ENCODE data around the gene PRKCG. TPM values are rescaled to one million over a fixed set of nuclear protein-coding genes. Genes with fewer than 3 reads are reported as not detected.

PRKCG gene
- total and polyA plus RNA-seq, 8 donors, result 0.16 to 2.2 (median 0.28) TPM; not detected in 1

GRCh38 chr19:53936029-53936428 lies 54.0 kb downstream of the PRKCG start:
- FAIRE-seq, result no peak
- Histone ChIP-seq H3K27ac (no peak overlapping the region), H3K4me3 (no peak overlapping the region)

GRCh38 chr19:53942001-53942786 lies 60.2 kb downstream of the PRKCG start:
- Histone ChIP-seq H3K27me3 (peaks cover 0 to 16% (median 6%) of the 10 kb centered on the region in 4 donors), H3K4me1 (no peaks in the 10 kb centered on the region), H3K4me3 (no peak overlapping the region), H3K36me3 (no peaks in the 10 kb centered on the region), H3K9me3 (no peaks in the 10 kb centered on the region), H3K27ac (no peak overlapping the region)
- FAIRE-seq, result no peak
- 3 to 5% methylated on average over 42 to 55 of the region's 55 CpGs for WGBS, 2 donors
- DNase-seq, result peak in 1 of 6 donors; percentile 10
- TF ChIP-seq CTCF (IDR thresholded peaks at IDR 0.05), result no peak
- no peak for ATAC-seq
- intact Hi-C loops (cut with DNase I), result no loop called here

More at GRCh38 chr19:53936029-53936428, 54.0 kb downstream of the PRKCG start:
- no peak for TF ChIP-seq CTCF (IDR thresholded peaks at IDR 0.05)
- Histone ChIP-seq H3K36me3 (no peaks in the 10 kb centered on the region), H3K27me3 (peaks cover 0 to 6% (median 0%) of the 10 kb centered on the region in 4 donors), H3K4me1 (no peaks in the 10 kb centered on the region), H3K9me3 (no peaks in the 10 kb centered on the region)
- ATAC-seq (no peak), DNase-seq (no peak)
- intact Hi-C loops (cut with DNase I), result no loop called here
- WGBS, 2 donors, result 35 to 40% methylated on average over 7 of the region's 7 CpGs

- TF ChIP-seq CTCF (IDR thresholded peaks at IDR 0.05), result no peak
- H3K9me3 ChIP-seq, result no peaks in the 10 kb centered on the region
- H3K4me1 ChIP-seq, result no peaks in the 10 kb centered on the region
- WGBS, 2 donors, result 56 to 63% methylated on average over 4 of the region's 4 CpGs
- H3K4me3 ChIP-seq, result no peak overlapping the region
- H3K27me3 ChIP-seq, result peaks cover 0 to 20% (median 6%) of the 10 kb centered on the region in 4 donors
- H3K36me3 ChIP-seq, result no peaks in the 10 kb centered on the region
- DNase-seq (no peak), ATAC-seq (no peak), FAIRE-seq (no peak)
- intact Hi-C loops (cut with DNase I), result no loop called here
- no peak overlapping the region for H3K27ac ChIP-seq
These were observed 62.4 kb downstream of the PRKCG start for GRCh38 chr19:53944416-53944815.

- ATAC-seq, result no peak
- no peak for DNase-seq
- WGBS, 2 donors, result 60 to 70% methylated on average over 4 of the region's 4 CpGs
- TF ChIP-seq CTCF (IDR thresholded peaks at IDR 0.05), result no peak
- Histone ChIP-seq H3K27me3 (peaks cover 0 to 20% (median 6%) of the 10 kb centered on the region in 4 donors), H3K4me1 (no peaks in the 10 kb centered on the region), H3K4me3 (no peak overlapping the region), H3K27ac (no peak overlapping the region), H3K9me3 (no peaks in the 10 kb centered on the region), H3K36me3 (no peaks in the 10 kb centered on the region)
- intact Hi-C loops (cut with DNase I), result no loop called here
- no peak for FAIRE-seq
These were observed 62.9 kb downstream of the PRKCG start for GRCh38 chr19:53944933-53945332.

- 27 to 33% methylated on average over 9 of the region's 9 CpGs for WGBS, 2 donors
- no peaks in the 10 kb centered on the region for H3K9me3 ChIP-seq
- H3K27ac ChIP-seq, result no peak overlapping the region
- H3K4me3 ChIP-seq, result no peak overlapping the region
- no peak for ATAC-seq
- intact Hi-C loops (cut with DNase I), result no loop called here
- TF ChIP-seq CTCF (IDR thresholded peaks at IDR 0.05), result no peak
- no peaks in the 10 kb centered on the region for H3K36me3 ChIP-seq
- DNase-seq, result no peak
- H3K27me3 ChIP-seq, result peaks cover 0 to 20% (median 6%) of the 10 kb centered on the region in 4 donors
- no peaks in the 10 kb centered on the region for H3K4me1 ChIP-seq
- no peak for FAIRE-seq
These were observed 63.4 kb downstream of the PRKCG start for GRCh38 chr19:53945441-53945840.

All from pancreas (tissue), 10 donors.